Measurements from ENCODE around the gene FAAP24. TPM values are rescaled to one million over a fixed set of nuclear protein-coding genes. Genes with fewer than 3 reads are reported as not detected.
"Not testable (repeated sequence)": the region's sequence is repeated elsewhere in the genome, so short reads cannot be mapped to it uniquely, and the experiment has no call there.

The FAAP24 gene
- total RNA-seq, 1 experiment from 2014 or later: 7.2 TPM

DNA sequence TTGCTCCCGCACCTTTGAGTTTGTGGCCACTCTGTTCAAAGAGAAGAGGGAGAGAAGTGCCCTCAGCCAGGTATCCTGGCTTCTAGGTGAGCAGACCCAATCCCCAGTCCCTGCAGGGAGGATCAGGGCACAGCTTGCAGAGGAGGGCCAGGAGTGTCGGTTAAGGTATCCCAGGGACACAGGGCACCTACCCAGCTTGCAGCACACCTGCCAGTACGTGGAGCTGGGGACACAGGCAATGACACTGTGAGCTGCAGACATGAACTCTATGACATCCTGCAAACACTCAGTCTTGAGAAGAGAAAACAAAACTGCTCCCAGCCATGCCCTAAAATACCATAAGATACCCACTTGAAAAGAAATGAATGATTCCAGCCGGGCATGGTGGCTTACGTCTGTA, 54.6 kb downstream of the FAAP24 start:
- not testable (repeated sequence) for H3K27me3 ChIP-seq, DNase-seq, H3K36me3 ChIP-seq, H3K9me3 ChIP-seq, H3K4me3 ChIP-seq

Other genes starting within 250 kb of the FAAP24 start
- gene SLC7A9, start 102.5 kb upstream of the FAAP24 start, total RNA-seq (2014; rRNA removed; shearing (Covaris generic); ENCODE audit: low replicate concordance): not detected in 2 replicates
- gene CEP89, start 284 bp upstream of the FAAP24 start, total RNA-seq (2014; rRNA removed; shearing (Covaris generic); ENCODE audit: low replicate concordance): 26.9 and 30.7 TPM in 2 replicates
- 8.9 and 18.6 TPM in 2 replicates for gene RHPN2, start 92.6 kb downstream of the FAAP24 start, total RNA-seq (2014; rRNA removed; shearing (Covaris generic); ENCODE audit: low replicate concordance)
- 6.4 and 6.5 TPM in 2 replicates for gene GPATCH1, start 108.9 kb downstream of the FAAP24 start, total RNA-seq (2014; rRNA removed; shearing (Covaris generic); ENCODE audit: low replicate concordance)
- gene WDR88, start 159.9 kb downstream of the FAAP24 start, total RNA-seq (2014; rRNA removed; shearing (Covaris generic); ENCODE audit: low replicate concordance): not detected in 2 replicates
- 68.8 and 98.8 TPM in 2 replicates for gene LRP3, start 222.1 kb downstream of the FAAP24 start, total RNA-seq (2014; rRNA removed; shearing (Covaris generic); ENCODE audit: low replicate concordance)

Measured in MG63 (cell line).